ENCODE data around the gene FAM114A1. TPM values are rescaled to one million over a fixed set of nuclear protein-coding genes. Genes with fewer than 3 reads are reported as not detected.

The FAM114A1 gene
- total and polyA plus RNA-seq, 2 experiments from 2014 or later = 110 to 140 TPM

DNA sequence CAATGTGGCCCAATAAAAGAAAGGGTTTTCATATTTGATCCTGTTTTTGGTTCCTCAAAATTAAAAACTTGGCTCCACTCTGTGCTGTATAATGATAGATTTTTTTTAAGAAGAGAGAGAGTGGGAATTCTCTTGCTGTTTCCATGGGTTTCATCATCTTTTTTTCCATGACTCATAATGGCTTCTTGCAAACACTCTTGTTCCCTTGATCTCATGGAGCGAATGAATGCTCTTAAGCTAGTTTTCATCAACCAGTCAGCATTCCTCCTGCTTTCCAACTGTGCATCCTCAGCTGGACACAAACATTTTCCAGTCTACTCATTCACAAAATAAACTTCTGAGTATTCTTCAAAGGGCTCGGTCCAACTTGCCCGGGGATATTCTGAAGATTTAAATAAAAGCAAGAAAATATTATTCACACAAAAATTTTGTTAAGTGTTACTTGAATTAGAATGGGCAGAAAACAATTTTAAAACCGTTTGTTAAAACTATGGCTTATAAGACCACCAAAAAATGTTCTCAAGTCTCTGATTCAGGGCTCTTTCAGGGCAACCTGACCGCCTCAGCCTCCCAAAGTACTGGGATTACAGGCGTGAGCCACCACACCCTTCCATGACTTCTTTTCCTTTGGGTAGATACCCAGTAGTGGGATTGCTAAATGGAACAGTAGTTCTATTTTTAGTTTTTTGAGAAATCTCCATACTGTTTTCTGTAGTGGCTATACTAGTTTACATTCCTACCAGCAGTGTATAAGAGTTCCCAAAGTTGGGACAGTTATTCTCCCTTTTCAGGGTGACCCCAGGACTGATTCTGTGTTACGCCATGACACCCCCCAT lies 99.9 kb downstream of the FAM114A1 start:
- Histone ChIP-seq H3K4me2 (no peak overlapping the region), H3K27ac (peak overlapping the region; percentile 69), H4K20me1 (ENCODE audit: insufficient read depth, poor library complexity, severe bottlenecking) (no peaks in the 10 kb centered on the region), H3K4me1 (ENCODE audit: insufficient read depth) (no peaks in the 10 kb centered on the region), H3K4me3 (no peak overlapping the region), H3K27me3 (no peaks in the 10 kb centered on the region), H3K9me2 (replicated peaks; ENCODE audit: insufficient read depth) (no peaks in the 10 kb centered on the region), H3K36me3 (replicated peaks; ENCODE audit: insufficient read depth, low read depth) (no peaks in the 10 kb centered on the region), H3K79me2 (no peaks in the 10 kb centered on the region), H3K9me3 (ENCODE audit: low read depth) (no peaks in the 10 kb centered on the region), H2AFZ (no peak overlapping the region)
- WGBS (ENCODE audit: low lambda C conversion rate, missing lambda C conversion rate) = 87% methylated on average over 7 of the region's 7 CpGs
- TF ChIP-seq EZH2phosphoT487 (IDR thresholded peaks at IDR 0.05; ENCODE audit: low read depth, severe bottlenecking, unreplicated experiment) = no peak
- TF ChIP-seq EZH2 (IDR thresholded peaks at IDR 0.05; ENCODE audit: borderline replicate concordance) = no peak
- TF ChIP-seq CTCF (IDR thresholded peaks at IDR 0.05; ENCODE audit: poor library complexity) = no peak
- peak; percentile 69 for DNase-seq (ENCODE audit: low spot score)

GRCh38 chr4:38968668-38969067 lies 101.1 kb downstream of the FAM114A1 start:
- Histone ChIP-seq H3K27ac (no peak overlapping the region), H3K4me3 (no peak overlapping the region), H3K4me1 (ENCODE audit: insufficient read depth) (no peaks in the 10 kb centered on the region), H3K36me3 (replicated peaks; ENCODE audit: insufficient read depth, low read depth) (no peaks in the 10 kb centered on the region), H3K9me2 (replicated peaks; ENCODE audit: insufficient read depth) (no peaks in the 10 kb centered on the region), H3K4me2 (no peak overlapping the region), H2AFZ (no peak overlapping the region), H4K20me1 (ENCODE audit: insufficient read depth, poor library complexity, severe bottlenecking) (no peaks in the 10 kb centered on the region), H3K27me3 (no peaks in the 10 kb centered on the region), H3K79me2 (no peaks in the 10 kb centered on the region), H3K9me3 (ENCODE audit: low read depth) (no peaks in the 10 kb centered on the region)
- TF ChIP-seq EZH2 (IDR thresholded peaks at IDR 0.05; ENCODE audit: borderline replicate concordance) = no peak
- TF ChIP-seq CTCF (IDR thresholded peaks at IDR 0.05; ENCODE audit: poor library complexity) = no peak
- DNase-seq (ENCODE audit: low spot score) = no peak
- WGBS (ENCODE audit: low lambda C conversion rate, missing lambda C conversion rate) = 91% methylated on average over 5 of the region's 5 CpGs

DNA sequence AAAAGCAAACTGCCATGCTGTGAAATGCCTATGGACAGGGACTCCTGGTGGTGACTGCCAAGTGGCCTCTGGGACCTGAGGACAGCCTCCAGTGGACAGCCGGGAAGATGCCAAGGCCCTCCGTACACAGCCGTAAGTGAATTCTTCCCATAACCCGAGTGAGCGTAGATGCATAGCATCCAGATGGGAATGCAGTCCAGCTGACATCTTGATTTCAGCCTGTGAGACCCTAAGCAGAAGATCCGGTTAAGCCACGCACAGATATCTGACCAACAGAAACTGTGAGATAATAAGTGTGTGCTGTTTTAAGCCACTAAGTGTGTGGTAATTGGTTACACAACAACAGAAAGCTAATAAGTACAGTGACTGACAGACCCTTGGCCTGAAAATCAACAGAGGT lies 108.7 kb downstream of the FAM114A1 start:
- no peak overlapping the region for H3K4me2 ChIP-seq
- WGBS (ENCODE audit: low lambda C conversion rate, missing lambda C conversion rate) = 77% methylated on average over 7 of the region's 7 CpGs
- H3K27ac ChIP-seq = no peak overlapping the region
- DNase-seq (ENCODE audit: low spot score) = no peak
- H3K79me2 ChIP-seq = no peaks in the 10 kb centered on the region
- no peaks in the 10 kb centered on the region for H3K9me3 ChIP-seq (ENCODE audit: low read depth)
- H4K20me1 ChIP-seq (ENCODE audit: insufficient read depth, poor library complexity, severe bottlenecking) = no peaks in the 10 kb centered on the region
- no peak overlapping the region for H3K4me3 ChIP-seq
- TF ChIP-seq EZH2phosphoT487 (IDR thresholded peaks at IDR 0.05; ENCODE audit: low read depth, severe bottlenecking, unreplicated experiment) = no peak
- no peak for TF ChIP-seq CTCF (IDR thresholded peaks at IDR 0.05; ENCODE audit: poor library complexity)
- TF ChIP-seq EZH2 (IDR thresholded peaks at IDR 0.05; ENCODE audit: borderline replicate concordance) = no peak
- no peaks in the 10 kb centered on the region for H3K9me2 ChIP-seq (replicated peaks; ENCODE audit: insufficient read depth)
- H3K4me1 ChIP-seq (ENCODE audit: insufficient read depth) = no peaks in the 10 kb centered on the region
- H3K36me3 ChIP-seq (replicated peaks; ENCODE audit: insufficient read depth, low read depth) = no peaks in the 10 kb centered on the region
- no peaks in the 10 kb centered on the region for H3K27me3 ChIP-seq
- H2AFZ ChIP-seq = no peak overlapping the region
